HG02870 (cell line): ENCODE measurements around the gene GNAI2.
"Not testable (repeated sequence)": the region's sequence is repeated elsewhere in the genome, so short reads cannot be mapped to it uniquely, and the experiment has no call there.

Experiments
- ATAC-seq: cut with Tn5 transposase; IDR thresholded peaks from one replicate; pipeline ENCODE4 v1.9.1; 2021; ENCODE audit warnings: mild to moderate bottlenecking, moderate library complexity; ENCODE audit not compliant: unreplicated experiment

Gene GNAI2

DNA sequence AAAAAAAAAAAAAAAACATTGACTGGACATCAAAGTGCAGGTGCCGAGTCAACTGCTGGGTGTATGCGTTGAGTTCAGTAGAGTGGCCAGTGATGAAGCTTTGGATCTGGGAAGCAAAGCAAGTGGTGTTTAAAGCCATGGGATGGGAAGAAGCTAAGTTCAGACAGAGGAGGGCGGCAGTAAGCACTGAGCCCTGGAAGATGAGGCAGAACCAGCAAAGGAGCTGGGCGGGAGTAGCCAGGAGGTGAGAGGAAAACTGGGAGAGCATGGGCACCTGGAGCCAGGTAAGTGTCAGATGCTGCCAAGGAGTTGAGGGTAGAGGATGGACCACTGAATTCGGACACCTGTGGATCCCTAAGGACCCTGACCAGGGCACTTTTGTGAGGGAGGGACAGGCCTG lies 11.4 kb upstream of the GNAI2 start:
- no peak for ATAC-seq

DNA sequence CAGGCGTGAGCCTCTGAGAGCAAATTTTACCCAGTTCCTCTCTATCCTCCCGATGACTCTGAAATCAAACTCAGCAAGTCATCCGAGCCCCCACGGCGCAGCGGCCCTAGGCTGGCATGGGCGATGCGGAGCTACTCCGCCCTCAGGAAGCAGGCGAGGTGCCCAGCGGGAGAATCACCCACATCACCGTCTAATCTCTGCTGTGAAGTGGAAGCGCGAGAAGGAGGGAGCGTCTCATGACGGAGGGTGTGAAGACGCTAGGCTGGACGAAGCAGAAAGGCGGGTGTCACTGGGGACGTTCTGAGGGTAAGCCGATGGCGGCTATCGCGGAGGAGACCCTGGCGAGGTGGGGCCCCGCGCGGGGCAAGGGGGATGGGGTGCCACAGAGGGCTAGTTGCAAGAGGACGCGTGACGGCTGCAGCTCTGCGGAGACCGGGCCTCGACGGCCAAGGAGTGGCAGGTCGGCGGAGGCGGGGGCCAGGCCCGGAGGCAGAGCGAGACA lies 9.1 kb upstream of the GNAI2 start:
- no peak for ATAC-seq

DNA sequence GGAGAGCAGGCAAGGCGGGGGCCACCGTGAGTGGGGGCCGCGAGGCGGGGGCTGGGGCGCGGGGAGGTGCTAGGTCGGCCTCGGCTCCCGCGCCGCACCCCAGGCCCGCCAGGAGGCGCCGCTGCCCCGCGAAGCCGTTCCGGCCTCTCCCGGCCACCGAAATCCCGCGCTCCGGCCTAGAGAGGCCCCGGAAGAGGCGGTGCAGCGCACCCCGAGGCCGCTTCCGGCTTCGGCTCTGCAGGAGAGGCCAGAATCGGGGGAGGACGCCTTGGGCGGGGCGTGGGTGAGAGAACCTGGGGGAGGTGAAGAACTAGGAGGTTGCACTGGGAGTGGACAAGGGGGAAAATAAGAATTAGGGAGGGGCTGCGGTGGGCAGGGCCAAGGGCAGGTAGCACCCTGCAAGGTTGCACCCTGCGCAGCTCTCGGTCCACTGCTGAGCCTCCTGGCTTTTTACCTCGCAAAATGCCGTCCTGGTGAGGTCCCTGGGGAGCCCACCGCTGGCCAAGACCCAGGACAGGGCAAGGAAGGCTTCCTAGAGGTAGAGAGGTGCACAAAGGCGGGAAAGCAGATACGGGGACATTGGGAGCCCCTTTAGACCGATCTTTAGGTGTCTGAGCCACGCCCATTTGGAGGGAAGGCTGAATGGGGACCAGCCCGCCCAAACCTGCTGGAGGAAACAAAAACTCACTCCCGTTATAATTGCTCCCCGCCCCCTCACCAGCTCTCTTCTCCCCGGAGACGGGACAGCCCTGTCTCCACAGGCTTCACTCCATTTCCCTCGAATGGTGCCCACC lies 8.4 kb upstream of the GNAI2 start:
- ATAC-seq, result peak; percentile 81

DNA sequence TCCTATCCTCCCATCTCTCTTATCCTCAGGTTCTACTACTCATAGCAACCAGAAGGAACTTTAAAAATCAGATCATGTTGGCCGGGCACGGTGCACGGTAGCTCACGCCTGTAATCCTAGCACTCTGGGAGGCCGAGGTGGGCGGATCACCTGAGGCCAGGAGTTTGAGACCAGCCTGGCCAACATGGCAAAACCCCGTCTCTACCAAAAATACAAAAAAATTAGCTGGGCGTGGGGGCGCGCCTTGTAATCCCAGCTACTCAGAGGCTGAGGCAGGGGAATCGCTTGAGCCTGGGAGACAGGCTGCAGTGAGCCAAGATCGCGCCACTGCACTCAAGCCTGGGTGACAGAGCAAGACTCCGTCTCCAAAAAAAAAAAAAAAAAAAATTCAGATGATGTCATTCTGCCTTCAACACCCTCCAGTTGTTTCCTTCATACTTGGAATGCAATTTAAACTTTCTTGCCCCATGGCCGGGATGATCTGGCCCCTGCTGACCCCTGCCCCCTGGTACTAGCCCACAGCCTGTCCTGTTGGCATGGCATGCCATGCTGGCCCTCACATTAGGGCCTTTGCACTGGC lies 7.7 kb upstream of the GNAI2 start:
- ATAC-seq, result not testable (repeated sequence)

DNA sequence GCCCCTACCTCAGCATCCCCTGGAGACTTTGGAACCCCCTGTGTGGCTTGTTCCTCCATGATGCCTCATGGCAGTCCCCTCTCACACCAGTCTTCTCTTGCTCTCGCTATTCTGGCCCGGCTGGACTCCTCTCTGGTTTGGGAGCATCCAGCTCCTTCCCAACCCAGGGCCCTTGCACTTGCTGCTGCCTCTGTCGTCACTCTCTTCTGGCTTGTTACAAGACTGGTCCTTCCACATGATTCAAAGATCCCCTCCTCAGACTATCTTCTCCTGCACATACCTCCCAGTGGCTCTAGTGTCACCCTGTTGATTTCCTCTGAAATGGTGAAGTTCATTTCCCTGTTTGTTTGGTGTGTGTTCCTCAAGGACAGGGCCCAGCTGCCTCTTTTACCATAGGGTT lies 6.5 kb upstream of the GNAI2 start:
- no peak for ATAC-seq

DNA sequence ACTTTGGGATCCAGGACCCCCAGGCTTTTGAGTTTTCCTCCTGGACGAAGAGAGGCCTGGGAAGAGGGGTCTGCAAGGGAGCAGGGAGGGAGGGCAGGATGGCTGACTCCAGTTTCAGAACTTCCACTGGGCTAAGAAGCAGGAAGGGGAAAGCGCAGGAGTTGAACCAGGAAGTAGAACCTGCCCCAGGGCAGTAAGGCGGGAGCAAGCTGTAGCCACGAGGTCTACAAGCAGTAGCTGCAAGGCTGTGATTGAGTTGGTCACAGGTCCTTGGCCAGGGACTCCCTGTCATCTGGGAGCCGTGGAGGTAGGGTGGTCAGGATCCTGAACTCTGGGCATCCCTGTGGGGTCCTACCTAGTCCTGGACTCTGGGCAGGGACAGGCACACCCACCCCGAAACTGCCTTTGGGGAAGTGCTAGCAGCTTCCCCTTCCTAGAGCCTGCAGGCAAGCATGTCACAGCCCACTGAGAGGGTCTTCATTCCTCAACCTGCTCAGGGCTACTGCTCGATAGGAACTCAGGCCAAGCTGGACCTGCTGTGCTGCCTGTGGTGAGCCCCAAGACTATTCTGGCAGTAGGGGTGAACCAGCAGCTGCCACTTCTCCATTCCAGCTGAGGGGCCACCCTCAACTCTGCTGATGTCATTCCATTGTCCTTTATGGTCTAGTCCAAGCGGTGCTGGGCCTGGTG lies 5.8 kb upstream of the GNAI2 start:
- no peak for ATAC-seq

DNA sequence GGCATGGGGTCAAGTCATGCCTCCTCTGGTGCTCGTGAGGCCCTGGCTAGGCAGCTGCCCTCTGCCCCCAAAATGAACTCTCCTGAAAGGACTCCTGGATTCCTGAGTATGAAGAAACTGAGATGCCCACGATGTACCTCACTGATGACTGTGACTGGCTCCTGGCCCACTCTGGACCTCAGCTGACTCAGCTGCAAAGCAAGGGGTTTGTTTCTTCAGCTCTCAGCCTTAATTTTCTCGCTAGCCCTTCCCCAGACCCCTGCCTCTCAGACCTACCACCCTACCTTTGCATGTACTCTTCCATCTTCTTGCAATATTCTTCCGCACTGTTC lies 5.2 kb upstream of the GNAI2 start:
- no peak for ATAC-seq

DNA sequence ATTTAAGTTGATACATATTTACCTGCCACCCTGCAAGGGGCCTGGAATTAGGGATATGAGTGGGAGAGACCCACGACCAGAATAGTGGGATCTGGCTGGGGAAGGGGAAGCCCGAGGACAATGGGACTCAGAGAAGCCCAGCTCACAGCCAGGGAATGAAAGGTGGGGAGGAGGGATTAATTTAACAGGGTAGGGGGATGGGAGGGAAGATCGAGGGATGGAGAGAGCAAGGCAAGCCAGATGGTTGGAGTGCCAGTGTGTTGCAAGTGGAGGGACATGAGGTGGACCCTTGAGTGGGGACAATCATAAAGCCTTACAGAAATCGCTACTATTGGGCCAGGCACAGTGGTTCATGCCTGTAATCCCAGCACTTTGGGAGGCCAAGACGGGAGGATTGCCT lies 4.4 kb upstream of the GNAI2 start:
- no peak for ATAC-seq

DNA sequence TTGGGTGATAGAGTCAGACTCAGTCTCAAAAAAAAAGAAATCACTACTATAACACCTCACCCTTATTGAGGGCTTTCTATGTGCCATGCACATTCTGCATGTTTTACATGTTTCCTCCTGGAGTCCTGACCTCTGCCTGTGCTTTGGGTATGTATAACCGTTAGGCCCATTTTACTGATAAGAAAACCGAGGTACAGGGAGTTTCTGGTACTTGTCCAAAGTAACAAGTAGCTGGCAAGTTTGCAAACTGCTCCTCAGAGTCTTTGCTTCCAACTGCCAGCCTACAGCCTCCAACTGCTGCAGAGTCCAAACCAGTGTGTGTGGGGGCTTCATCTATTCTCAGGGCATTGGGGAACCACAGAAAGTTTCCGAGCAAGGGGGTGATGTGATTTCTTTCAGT lies 3.7 kb upstream of the GNAI2 start:
- no peak for ATAC-seq

DNA sequence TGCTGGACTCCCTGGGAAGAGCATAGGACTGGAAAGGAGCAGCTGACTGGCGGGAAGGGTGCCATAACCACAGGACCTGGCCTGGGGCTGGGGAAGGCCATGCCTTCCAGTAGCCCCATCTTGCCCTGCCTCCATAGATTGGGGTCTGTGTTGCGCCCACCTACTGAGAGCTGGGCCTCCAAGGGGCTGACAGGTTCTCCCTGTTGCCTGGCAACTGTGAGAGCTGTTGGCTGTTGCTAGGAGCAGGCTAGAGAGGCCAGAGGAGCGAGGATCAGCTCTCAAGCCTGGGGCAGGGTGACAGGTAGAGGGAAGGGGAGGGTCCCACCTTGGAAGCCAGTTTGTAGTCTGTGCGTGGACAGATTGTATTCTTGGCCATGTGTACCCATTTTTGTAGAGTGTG lies 2.8 kb upstream of the GNAI2 start:
- no peak for ATAC-seq

DNA sequence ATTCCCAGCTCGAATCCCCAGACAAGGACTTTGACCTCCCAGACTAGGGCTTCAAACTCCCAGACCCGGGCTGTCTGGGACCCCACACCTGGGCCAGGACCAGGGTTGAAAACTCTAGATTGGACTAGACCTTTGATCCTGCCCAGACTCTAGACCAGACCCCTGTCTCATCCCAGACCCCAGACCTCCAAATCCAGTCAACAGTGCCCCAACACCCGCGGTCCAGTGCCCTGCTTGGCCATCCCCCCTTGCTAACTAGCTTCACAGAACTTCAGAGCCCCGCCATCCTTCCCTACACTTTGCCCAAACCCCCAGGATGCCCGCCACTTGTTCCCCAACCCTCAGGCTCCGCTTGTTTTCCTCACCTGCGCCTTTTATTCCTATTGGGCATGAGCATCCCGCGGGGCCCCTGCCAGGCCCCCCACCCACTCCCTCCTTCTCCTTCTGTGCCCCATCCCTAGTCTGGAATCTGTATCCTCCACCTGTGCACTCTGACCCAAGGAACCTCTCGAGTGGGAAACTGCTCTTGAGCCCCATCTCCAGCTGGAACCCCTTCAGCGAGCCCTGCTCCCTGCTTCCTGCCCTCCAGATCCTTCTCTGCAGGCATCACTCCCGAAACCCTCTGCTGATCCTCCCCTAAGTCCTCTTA lies 604 bp downstream of the GNAI2 start:
- ATAC-seq, result no peak

DNA sequence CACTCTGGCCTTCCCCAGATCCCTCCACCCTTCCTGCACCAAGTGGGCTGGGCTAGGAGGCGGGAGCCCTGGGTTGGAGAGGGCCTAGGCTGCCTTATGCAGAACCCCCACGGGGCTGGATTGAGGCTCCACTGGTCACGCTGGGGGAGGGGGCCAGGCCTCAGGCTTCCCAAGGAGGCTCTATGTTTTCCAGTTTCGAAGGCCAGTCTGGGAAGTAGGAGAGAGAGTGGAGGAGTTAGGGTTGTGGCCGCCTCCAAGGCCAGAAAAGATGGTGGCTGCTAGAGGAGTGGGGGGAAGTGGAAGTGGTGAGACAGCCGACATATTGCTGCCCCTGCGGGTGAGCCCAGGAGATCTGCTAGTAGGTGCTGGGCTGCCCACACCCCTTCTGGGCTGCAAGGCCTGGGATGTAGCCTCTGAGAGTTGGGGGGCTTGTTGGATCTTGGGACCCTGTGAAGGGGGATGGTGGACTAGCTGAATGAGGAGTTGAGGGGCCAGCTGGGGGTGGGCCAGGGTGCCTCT lies 1.2 kb downstream of the GNAI2 start:
- no peak for ATAC-seq

DNA sequence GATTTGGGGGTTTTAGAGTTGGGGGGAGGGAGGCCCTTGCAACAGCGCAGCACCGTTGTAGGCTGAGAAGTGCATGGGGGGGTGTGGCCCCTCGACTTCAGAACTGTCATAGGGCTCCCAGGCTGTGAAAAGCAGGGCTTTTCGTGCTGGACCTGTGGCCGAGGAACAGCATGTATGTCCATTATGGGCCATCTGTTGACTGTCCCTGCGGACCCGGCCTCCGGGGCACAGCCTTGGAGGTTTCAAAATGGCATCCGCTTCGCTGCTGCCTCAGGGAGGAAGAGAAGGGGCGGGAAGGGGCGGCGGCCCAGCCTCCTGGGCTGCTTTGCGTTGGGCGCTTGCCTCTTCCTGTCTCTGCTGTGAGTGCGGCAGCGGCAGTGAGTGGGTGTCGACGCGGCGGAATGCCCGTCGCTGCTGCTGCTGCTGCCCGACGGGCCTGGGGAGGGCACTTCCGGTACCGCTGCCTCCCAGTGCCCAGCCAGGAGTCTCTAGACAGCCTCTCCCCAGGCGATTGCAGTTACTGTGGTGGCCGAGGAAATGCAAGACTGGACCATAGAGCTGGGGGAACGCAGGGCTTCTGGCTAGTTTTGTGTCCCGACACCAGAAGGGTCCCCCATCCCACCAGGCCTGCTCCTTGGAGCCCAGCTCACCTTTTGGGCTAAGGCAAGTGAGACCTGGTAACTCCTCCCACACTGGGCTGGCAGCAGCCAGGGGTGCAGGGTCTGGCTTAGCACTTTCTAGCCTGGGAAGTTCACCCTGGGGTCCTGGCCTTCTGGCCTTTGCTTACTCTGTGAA lies 1.9 kb downstream of the GNAI2 start:
- ATAC-seq, result no peak

DNA sequence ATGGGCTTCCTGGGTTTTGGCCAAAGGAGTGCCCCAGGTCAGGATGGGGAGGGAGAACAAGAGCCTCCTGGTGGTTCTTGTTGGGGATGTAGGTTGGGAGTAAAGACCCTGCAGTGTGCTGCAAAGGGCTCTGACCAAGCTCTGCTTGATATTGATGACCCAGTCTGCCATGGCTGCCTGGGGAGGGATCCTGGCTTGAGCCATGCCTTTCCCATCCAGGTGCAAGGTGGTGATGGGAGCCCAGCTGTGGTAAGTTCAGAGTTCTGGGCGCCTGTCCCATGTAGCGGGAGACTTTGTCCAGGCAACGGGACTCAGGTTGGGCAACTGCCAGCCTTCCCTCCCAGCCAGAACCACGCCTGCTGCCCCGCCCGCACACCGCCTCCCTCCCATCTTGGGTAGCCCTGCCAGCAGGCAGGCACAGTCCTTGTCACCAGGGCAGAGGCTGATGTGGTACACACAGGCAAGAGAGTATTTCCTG lies 2.6 kb downstream of the GNAI2 start:
- ATAC-seq, result no peak

DNA sequence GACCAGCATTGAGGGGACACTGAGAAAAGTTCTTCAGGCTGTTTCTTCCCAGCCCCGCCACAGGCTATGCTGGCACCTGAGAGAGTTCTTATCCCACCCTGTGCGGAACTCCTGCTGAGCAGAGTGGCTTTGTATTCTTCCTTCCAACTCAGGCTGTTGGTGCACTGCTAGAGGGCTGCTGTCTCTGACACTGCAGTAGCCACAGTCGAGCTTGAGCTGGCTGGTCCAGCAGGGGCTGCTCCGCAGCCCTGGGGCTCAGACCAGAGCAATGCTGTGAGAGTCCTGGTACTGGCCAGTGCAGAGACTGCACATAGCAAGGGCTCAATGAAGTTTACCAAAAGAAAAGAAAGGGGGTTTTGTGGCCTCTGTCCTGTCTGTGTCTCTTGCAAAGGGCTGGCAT lies 3.6 kb downstream of the GNAI2 start:
- no peak for ATAC-seq

DNA sequence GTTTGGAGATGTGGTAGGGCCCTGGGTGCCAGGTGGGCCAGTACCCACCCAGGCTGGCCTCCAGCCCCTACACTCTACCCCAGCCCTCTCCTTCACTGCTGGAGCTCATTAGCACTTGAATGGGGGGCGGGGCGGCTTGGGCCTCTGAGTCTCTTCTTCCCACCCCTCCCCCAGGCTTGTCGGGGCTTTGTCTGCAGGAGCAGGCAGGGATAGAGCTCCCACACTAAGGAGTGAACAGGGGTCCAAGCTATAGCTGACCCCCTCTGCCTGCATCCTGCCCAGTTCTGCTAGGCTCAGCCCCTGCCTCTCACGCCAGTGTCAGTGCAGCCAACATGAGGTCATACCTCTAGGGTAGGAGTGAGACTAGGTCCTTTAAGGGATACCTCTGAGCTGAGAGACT lies 5.2 kb downstream of the GNAI2 start:
- no peak for ATAC-seq

DNA sequence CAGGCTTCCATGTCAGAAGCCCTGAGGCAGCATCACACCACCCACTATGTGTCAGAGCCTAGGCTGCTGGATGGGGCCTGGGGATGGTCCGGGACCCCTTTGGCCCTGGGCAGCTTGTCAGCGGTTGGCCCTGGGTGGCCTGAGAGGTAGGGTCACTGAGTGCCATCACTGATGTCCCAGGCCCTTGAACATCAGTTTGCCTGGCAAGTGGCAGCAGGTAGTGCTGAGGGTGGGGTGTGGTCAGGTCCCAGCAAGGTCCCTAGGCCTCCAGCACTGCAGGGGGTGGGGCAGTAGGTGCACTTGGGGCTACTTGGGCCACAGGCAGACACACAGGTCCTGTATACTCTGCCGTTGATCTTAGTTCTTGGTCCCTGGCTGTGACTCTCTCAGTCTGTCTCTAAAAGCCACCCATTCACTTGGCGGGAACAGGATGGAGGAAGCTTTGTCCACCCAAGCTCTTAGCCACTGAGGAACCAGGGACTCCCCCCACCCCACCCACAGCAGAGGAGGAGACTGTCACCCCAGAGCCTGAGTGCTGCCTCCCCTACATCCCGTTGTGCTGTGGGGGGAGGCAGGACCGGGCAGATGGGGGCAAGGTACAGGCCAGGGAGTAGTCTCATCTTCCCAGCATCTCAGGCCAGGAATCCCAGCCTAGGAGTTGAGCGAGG lies 5.8 kb downstream of the GNAI2 start:
- ATAC-seq, result no peak

DNA sequence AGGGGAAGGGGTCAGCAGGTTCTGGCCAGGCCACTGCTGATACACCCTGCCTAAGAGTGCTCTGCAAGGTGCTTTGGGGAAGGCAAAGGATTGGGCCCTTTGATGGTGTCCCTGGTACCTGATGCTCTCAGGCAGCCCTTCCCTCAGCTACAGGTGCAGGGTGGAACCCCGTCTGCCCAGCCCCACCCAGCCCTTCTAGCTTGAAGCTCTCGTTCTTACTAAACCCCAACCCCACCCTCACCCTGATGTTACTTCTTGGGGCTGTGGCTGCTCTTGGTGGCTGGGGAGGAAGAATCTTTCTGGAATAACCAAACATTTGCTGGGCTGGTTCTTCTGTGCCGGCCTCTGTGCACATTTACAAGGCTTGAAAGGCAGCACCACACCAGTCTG lies 6.4 kb downstream of the GNAI2 start:
- ATAC-seq, result no peak

DNA sequence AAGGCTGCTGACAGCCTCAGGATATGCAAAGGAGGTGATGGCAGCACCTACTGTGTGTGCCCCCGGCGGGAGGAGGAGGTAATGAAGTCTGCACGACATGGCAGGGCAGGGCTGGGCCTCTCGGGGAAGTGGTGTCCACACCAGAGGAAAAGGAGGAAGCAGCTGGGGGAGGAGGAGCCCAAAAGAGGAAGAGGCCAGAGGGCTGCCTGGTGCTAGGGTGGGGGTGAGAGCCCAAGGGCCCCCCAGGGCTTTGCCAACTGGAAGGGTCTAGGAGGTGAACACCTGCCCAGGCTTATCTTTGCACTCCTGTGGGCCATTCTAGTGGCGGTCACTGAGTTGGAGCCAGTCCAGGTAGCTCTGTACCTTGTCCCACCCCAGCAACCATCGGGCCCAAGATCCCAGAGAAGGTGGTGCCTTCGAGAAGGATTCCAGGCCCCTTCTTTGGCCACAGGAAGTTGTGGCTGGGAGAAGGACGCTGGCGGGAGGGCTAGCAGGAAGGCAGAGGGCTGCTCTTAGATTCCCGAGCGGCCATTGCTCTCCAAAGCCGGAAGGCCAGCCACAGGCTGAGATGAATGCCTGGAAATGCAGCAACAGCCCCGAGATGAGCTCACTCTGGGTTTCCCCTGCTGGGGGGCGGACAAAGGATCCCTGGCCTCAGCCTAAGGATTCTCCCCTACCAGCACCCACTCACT lies 7.0 kb downstream of the GNAI2 start:
- no peak for ATAC-seq

DNA sequence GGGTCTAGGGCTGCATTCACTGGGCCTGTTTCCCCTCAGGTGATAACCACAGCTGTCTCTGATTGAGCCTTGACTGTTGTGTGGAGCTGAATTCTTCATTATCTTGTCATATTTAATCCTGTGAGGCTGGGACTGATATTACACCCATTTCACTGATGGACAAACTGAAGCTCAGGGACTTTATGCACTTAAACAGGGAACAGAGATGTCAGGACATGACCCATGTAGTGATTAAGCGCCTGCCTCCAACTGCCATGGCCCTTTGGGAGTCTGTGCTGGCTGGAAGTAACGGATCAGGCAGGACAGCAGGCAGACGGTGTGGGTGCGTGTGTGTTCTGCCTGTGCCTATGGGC lies 7.5 kb downstream of the GNAI2 start:
- ATAC-seq, result no peak
